ENCODE measurements around the gene CMIP.

GRCh38 chr16:81462683-81463082 is 18.1 kb downstream of the CMIP start:
- no peak for TF ChIP-seq CTCF (conservative IDR thresholded peaks at IDR 0.05; ENCODE audit: low read length)
- TF ChIP-seq EZH2phosphoT487 (IDR thresholded peaks at IDR 0.05; ENCODE audit: borderline replicate concordance) = no peak

Data from Loucy (cell line).